PC-9 (cell line): ENCODE results near the gene CALCR. TPM values are rescaled to one million over a fixed set of nuclear protein-coding genes. Genes with fewer than 3 reads are reported as not detected.

Experiments
- BruUV-seq: library from RNA; stranded (reverse); fragments of 400-500 nt; replicated peaks from 2 replicates; lab custom pipeline; 2021; lab: Mats Ljungman, UMichigan
- CTCF ChIA-PET: fragments of 300-600 bp; sonication (Branson Sonifier 250); formaldehyde crosslinking; loops from one replicate; lab custom pipeline; 2022; ENCODE audit warnings: antibody characterized with exemption; lab: Charles Lee
- POLR2A ChIA-PET: fragments of 300-600 bp; sonication (Branson Sonifier 250); formaldehyde crosslinking; loops from one replicate; lab custom pipeline; 2022; ENCODE audit warnings: antibody characterized with exemption; ENCODE audit not compliant: unreplicated experiment; lab: Charles Lee
- DNase-seq, 2 experiments: peaks; one replicate each; pipeline versions ENCODE4 v3.0.0 to v3.0.0-alpha.2; 2015 to 2022; ENCODE audit warnings: mixed read lengths in 1 of 2
- H2AFZ ChIP-seq: fragments of 200-600 bp; sonication (generic); 2 replicates; pipeline ENCODE4 v1.8.1; 2017; ENCODE audit warnings: antibody characterized with exemption
- H3F3A ChIP-seq: fragments of 200-600 bp; sonication (generic); 2 replicates; pipeline ENCODE4 v1.8.1; 2017; ENCODE audit warnings: antibody characterized with exemption, mild to moderate bottlenecking, low read depth; ENCODE audit not compliant: insufficient read depth
- H3K27ac ChIP-seq: fragments of 200-600 bp; sonication (generic); 2 replicates; pipeline ENCODE4 v1.6.1; 2016; ENCODE audit warnings: mixed run types
- H3K27me3 ChIP-seq: fragments of 200-600 bp; sonication (generic); 2 replicates; pipeline ENCODE4 v1.6.1; 2016; ENCODE audit warnings: low read depth, mixed run types; ENCODE audit not compliant: insufficient read depth
- H3K36me3 ChIP-seq: fragments of 200-600 bp; sonication (generic); 2 replicates; pipeline ENCODE4 v1.6.1; 2016; ENCODE audit warnings: low read depth, mixed run types
- H3K4me1 ChIP-seq: fragments of 200-600 bp; sonication (generic); replicated peaks from 2 replicates; pipeline ENCODE4 v1.6.1; 2016; ENCODE audit warnings: mixed run types; ENCODE audit not compliant: insufficient read depth
- H3K4me2 ChIP-seq: fragments of 200-600 bp; sonication (generic); 2 replicates; pipeline ENCODE4 v1.6.1; 2017; ENCODE audit warnings: mixed run types
- H3K4me3 ChIP-seq: fragments of 200-600 bp; sonication (generic); 2 replicates; pipeline ENCODE4 v1.6.1; 2016; ENCODE audit warnings: mixed run types
- H3K79me2 ChIP-seq: fragments of 200-600 bp; sonication (generic); 2 replicates; pipeline ENCODE4 v1.6.1; 2017; ENCODE audit warnings: low read depth, mixed run types
- H3K9me2 ChIP-seq: fragments of 200-600 bp; sonication (generic); 2 replicates; pipeline ENCODE4 v1.8.1; 2017; ENCODE audit warnings: mild to moderate bottlenecking; ENCODE audit not compliant: insufficient read depth
- H3K9me3 ChIP-seq: fragments of 200-600 bp; sonication (generic); 2 replicates; pipeline ENCODE4 v1.8.1; 2016; ENCODE audit warnings: low read depth; ENCODE audit not compliant: insufficient read depth
- H4K20me1 ChIP-seq: fragments of 200-600 bp; sonication (generic); 2 replicates; pipeline ENCODE4 v1.8.1; 2017; ENCODE audit not compliant: insufficient read depth
- CTCF ChIP-seq: fragments of 200-600 bp; sonication (generic); conservative IDR thresholded peaks from 2 replicates; pipeline ENCODE4 v1.6.1; 2017; ENCODE audit warnings: mixed run types, antibody characterized with exemption, mild to moderate bottlenecking, moderate library complexity
- EZH2 ChIP-seq: fragments of 200-600 bp; sonication (generic); IDR thresholded peaks from 2 replicates; pipeline ENCODE4 v1.8.0; 2017; ENCODE audit warnings: antibody characterized with exemption, low read depth
- intact Hi-C: fragments of 100-400 bp; cut with micrococcal nuclease; formaldehyde crosslinking; loops from one replicate; pipeline ENCODE4 v1.10.0; 2022; ENCODE audit not compliant: unreplicated experiment
- total RNA-seq: library from RNA; stranded (reverse); gene quantifications from 2 replicates; pipeline ENCODE4 v1.2.3, GENCODE V29; 2021

CALCR gene
- total RNA-seq, 1 experiment from 2014 or later: not detected

- CTCF ChIA-PET: no interaction called here
Observed at GRCh38 chr7:93430917-93431588, 143.5 kb downstream of the CALCR start.

DNA sequence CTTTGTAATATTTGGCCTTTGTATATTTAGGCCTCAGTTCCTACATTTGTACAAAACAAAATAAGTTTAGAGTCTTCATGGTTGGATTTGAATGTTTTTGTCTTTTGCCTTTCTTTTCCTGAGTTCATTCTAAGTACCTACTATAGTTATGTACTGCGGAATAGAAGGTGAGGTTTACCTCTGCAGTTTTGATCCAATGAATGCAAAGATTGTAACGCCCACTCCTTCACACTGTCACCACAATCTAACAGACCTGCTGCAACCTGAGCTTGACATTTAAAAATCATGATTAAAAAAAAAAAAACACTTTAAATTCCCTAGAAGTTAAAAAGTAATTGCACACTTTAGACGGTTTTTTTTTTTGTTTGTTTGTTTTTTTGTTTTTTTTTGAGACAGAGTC lies 145.0 kb downstream of the CALCR start:
- Histone ChIP-seq H3K4me3 (no peak overlapping the region), H3K27me3 (no peaks in the 10 kb centered on the region), H4K20me1 (no peaks in the 10 kb centered on the region), H3K4me2 (no peak overlapping the region), H3F3A (no peaks in the 10 kb centered on the region), H3K9me3 (no peaks in the 10 kb centered on the region), H3K79me2 (no peaks in the 10 kb centered on the region), H3K9me2 (no peaks in the 10 kb centered on the region), H3K4me1 (no peaks in the 10 kb centered on the region), H3K36me3 (no peaks in the 10 kb centered on the region), H3K27ac (no peak overlapping the region), H2AFZ (no peak overlapping the region)
- intact Hi-C loops: no loop called here
- no TSS peak for BruUV-seq
- DNase-seq: no peak
- TF ChIP-seq CTCF (no peak), EZH2 (no peak)
- ChIA-PET POLR2A (interaction anchor here (0.5 kb wide), 1 partner anchor 120 kb away, joined by 5 read pairs; no protein-coding TSS in a partner anchor), CTCF (no interaction called here)

More at GRCh38 chr7:93430917-93431588, 143.5 kb downstream of the CALCR start:
- intact Hi-C loops: no loop called here
- Histone ChIP-seq H3K9me2 (no peaks in the 10 kb centered on the region), H3K9me3 (no peaks in the 10 kb centered on the region), H3K79me2 (no peaks in the 10 kb centered on the region), H3K36me3 (no peaks in the 10 kb centered on the region), H4K20me1 (no peaks in the 10 kb centered on the region), H3K4me3 (no peak overlapping the region), H3F3A (no peaks in the 10 kb centered on the region), H3K27me3 (no peaks in the 10 kb centered on the region), H3K4me1 (no peaks in the 10 kb centered on the region), H3K27ac (no peak overlapping the region), H2AFZ (no peak overlapping the region), H3K4me2 (no peak overlapping the region)
- TF ChIP-seq CTCF: no peak
- no peak for TF ChIP-seq EZH2
- POLR2A ChIA-PET: no interaction called here
- no peak for DNase-seq
- BruUV-seq: no TSS peak

DNA sequence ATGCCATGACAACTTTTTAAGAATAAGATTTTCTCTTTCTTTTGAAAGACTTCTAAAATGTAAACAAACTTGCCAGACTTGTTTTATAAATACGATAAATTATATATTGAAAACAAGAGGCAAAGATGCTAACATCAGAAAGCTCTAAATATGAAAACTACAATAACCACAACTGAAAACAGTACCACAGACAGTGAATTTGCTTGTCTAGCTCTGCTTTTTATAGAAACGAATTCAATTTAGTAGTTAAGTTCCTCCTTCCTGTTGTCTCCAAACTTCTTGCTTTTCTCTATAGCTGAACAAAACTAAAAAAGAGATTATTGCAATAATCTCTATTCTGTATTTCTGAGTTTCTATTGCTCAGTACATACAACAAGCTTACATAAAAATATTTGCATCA lies 147.4 kb downstream of the CALCR start:
- Histone ChIP-seq H3K27me3 (no peaks in the 10 kb centered on the region), H3K9me2 (no peaks in the 10 kb centered on the region), H3K27ac (no peak overlapping the region), H3F3A (no peaks in the 10 kb centered on the region), H3K79me2 (no peaks in the 10 kb centered on the region), H4K20me1 (no peaks in the 10 kb centered on the region), H3K36me3 (no peaks in the 10 kb centered on the region), H3K4me1 (no peaks in the 10 kb centered on the region), H3K9me3 (no peaks in the 10 kb centered on the region), H2AFZ (no peak overlapping the region), H3K4me2 (no peak overlapping the region), H3K4me3 (no peak overlapping the region)
- ChIA-PET POLR2A (interaction anchor here (0.7 kb wide), 1 partner anchor 124 kb away, joined by 12 read pairs; no protein-coding TSS in a partner anchor), CTCF (no interaction called here)
- intact Hi-C loops: no loop called here
- no TSS peak for BruUV-seq
- no peak for DNase-seq
- TF ChIP-seq CTCF (no peak), EZH2 (no peak)
